Thymus (tissue), 11 donors: ENCODE results near the gene KRTAP20-4. TPM values are rescaled to one million over a fixed set of nuclear protein-coding genes. Genes with fewer than 3 reads are reported as not detected.

Source experiments
- DNase-seq, 9 donors: peaks; one replicate each; pipeline ENCODE4 v3.0.0-alpha.2; 2013; ENCODE audit warnings: low spot score in 9 of 9, low read depth in 6 of 9, missing footprints in 1 of 9
- H3K27ac ChIP-seq, 2 donors: one replicate each; pipeline ENCODE4 v1.5.1; 2013; ENCODE audit warnings: control low read depth in 1 of 2, low read depth in 1 of 2, low read length in 1 of 2, mild to moderate bottlenecking in 1 of 2, moderate library complexity in 1 of 2
- H3K27me3 ChIP-seq, 2 donors: one replicate each; pipeline ENCODE4 v1.5.1; 2013; ENCODE audit warnings: low read length in 1 of 2; ENCODE audit not compliant: control insufficient read depth in 2 of 2, insufficient read depth in 1 of 2
- H3K36me3 ChIP-seq, 2 donors: one replicate each; pipeline ENCODE4 v1.5.1; 2013; ENCODE audit warnings: low read length in 1 of 2, mild to moderate bottlenecking in 1 of 2, moderate library complexity in 1 of 2; ENCODE audit not compliant: control insufficient read depth in 2 of 2, insufficient read depth in 2 of 2
- H3K4me1 ChIP-seq, 2 donors: one replicate each; pipeline ENCODE4 v1.5.1; 2013; ENCODE audit warnings: low read length in 2 of 2; ENCODE audit not compliant: control insufficient read depth in 2 of 2, insufficient read depth in 2 of 2
- H3K4me3 ChIP-seq, 2 donors: one replicate each; pipeline ENCODE4 v1.5.1; 2013; ENCODE audit warnings: low read length in 2 of 2, control low read depth in 1 of 2, mild to moderate bottlenecking in 1 of 2
- H3K9me3 ChIP-seq, 2 donors: one replicate each; pipeline ENCODE4 v1.5.1; 2013; ENCODE audit warnings: low read length in 1 of 2, mild to moderate bottlenecking in 1 of 2; ENCODE audit not compliant: control insufficient read depth in 2 of 2, insufficient read depth in 1 of 2
- WGBS: extraction: QIAGEN DNeasy Blood & Tissue Kit; methylation state at CpG from one replicate; pipeline ENCODE4 v1.1.7; 2013; 5-methylcytosine and 5-hydroxymethylcytosine counted together
- polyA plus RNA-seq: library from polyadenylated mRNA; stranded (reverse); fragments of 200-250 nt; gene quantifications from one replicate; pipeline ENCODE4 v1.2.3, GENCODE V29; 2013
- total RNA-seq: library from RNA; stranded (reverse); fragments of 120-200 nt; gene quantifications from one replicate; pipeline ENCODE4 v1.2.4, GENCODE V29; 2013
- donor health status: healthy.

The KRTAP20-4 gene
- total and polyA plus RNA-seq, 2 donors: not detected

DNA sequence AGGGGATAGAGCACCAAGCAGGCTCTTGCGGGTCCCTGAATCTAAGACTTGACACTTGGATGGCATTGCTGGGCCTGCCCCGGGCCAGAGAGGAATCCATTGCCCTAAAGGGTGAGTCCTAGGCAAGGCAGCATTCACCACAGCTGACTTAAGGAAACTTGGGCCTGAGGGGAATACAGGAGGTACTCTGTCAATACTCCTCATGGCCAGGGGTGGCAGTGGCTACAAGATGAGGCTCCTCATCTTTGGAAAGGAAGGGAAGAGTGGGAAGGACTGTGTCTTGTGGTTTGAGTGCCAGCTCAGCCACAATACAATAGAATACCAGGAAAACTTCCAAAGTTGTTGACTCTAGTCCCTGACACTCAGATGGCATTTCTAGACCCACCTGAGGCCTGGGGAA is 14.5 kb upstream of the KRTAP20-4 start:
- Histone ChIP-seq H3K36me3 (no peaks in the 10 kb centered on the region), H3K4me3 (no peak overlapping the region), H3K27me3 (no peaks in the 10 kb centered on the region), H3K27ac (no peak overlapping the region), H3K4me1 (no peaks in the 10 kb centered on the region), H3K9me3 (no peaks in the 10 kb centered on the region)
- DNase-seq: no peak
- 95% methylated on average over 2 of the region's 2 CpGs for WGBS

DNA sequence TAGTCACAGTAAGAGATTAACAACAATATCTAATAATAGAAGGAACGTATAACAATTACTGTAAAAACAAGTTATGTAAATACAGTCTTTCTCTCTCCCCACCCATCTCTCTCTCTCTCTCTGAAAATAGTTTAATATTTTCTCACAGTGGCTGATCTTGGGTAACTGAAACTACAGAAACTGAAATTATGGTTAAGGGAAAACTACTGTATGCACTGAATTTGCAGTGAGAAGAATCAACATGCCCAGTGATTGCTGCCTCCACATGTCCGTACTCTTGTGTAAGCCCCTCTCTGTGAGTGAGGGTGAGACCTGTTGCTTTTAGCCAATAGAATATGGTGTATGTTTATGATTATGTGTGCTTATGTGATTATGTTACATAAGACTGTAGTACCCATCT is 8.3 kb upstream of the KRTAP20-4 start:
- no peaks in the 10 kb centered on the region for H3K36me3 ChIP-seq
- 92% methylated on average over 2 of the region's 2 CpGs for WGBS
- H3K4me3 ChIP-seq: no peak overlapping the region
- no peaks in the 10 kb centered on the region for H3K4me1 ChIP-seq
- DNase-seq: no peak
- H3K9me3 ChIP-seq: peaks cover 0 to 3% of the 10 kb centered on the region in 2 donors
- no peaks in the 10 kb centered on the region for H3K27me3 ChIP-seq
- no peak overlapping the region for H3K27ac ChIP-seq

DNA sequence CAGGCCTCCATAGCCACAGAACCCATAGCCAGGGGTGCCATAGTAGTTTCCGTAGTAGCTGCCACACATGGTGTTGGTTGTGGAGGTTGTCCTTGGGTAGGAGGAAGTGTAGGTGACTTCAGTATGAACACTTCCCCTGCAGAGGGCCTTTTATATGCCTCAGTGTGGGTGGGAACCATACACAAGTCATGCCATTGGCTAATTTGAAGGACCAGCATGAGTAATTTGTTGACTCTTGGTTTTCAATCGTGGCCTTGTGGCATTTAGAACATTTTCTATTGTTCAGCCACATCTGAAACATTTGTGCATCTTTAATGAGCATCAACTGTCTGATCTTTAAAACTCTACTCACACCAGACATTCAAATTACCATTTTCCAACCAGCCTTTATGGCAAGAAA is 6.6 kb upstream of the KRTAP20-4 start, which contains the start of gene KRTAP6-1:
Gene KRTAP6-1 (minus strand): TSS at position 95 of the 400 bp plus-strand sequence. CDS start 26 bp downstream, at position 69.
- DNase-seq: no peak
- Histone ChIP-seq H3K36me3 (no peaks in the 10 kb centered on the region), H3K27ac (no peak within 1 kb of the TSS), H3K9me3 (peaks cover 0 to 3% of the 10 kb centered on the region in 2 donors), H3K27me3 (no peaks in the 10 kb centered on the region), H3K4me3 (no peak within 1 kb of the TSS), H3K4me1 (no peaks in the 10 kb centered on the region)
- 80% methylated on average over 2 of the region's 2 CpGs for WGBS

DNA sequence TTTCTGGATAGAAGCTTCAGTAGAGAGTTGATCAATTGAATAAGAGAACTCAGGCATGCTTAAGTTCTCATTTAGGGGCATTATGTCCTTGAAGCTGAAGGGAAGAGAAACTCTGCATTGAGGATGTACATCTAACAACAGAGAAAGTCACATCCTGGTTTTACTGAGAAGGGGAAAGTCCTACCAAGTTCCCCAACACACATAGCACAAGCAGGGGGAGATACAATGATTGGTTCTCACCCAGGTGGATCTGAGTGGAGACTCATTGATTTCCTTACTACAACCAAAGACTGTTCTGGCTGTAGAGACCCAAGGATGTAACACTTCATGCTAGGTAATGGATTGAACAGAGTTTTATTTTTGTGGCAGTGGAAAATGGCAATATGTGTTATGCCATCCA is 5.2 kb upstream of the KRTAP20-4 start:
- Histone ChIP-seq H3K4me3 (no peak overlapping the region), H3K36me3 (no peaks in the 10 kb centered on the region), H3K27me3 (no peaks in the 10 kb centered on the region), H3K27ac (no peak overlapping the region), H3K4me1 (no peaks in the 10 kb centered on the region), H3K9me3 (peaks cover 0 to 3% of the 10 kb centered on the region in 2 donors)
- no peak for DNase-seq

DNA sequence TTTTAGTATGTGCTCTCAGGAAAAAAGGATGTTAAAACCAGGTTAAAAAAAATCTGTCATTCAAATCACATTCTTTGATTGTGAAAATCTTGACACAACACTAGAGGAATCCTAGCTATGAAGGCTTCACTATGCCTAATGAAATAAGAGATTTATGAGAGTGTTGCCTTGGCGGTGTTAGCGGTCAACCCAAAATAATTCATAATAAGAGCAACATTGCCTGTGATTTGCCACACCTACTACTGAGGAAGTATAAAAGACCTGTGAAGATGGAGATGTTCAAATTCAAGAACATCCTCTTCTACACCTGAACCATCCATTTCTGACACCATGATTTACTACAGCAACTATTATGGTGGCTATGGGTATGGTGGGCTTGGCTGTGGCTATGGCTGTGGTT is 4.3 kb upstream of the KRTAP20-4 start, which contains the start of gene KRTAP20-1:
Gene KRTAP20-1 (plus strand): TSS at position 301 of the 400 bp plus-strand sequence. CDS start 30 bp downstream, at position 331.
- DNase-seq: no peak
- no peak within 1 kb of the TSS for H3K4me3 ChIP-seq
- H3K36me3 ChIP-seq: no peaks in the 10 kb centered on the region
- peaks cover 0 to 3% of the 10 kb centered on the region in 2 donors for H3K9me3 ChIP-seq
- H3K27ac ChIP-seq: no peak within 1 kb of the TSS
- H3K4me1 ChIP-seq: no peaks in the 10 kb centered on the region
- no peaks in the 10 kb centered on the region for H3K27me3 ChIP-seq
- 98% methylated on average over 2 of the region's 2 CpGs for WGBS

DNA sequence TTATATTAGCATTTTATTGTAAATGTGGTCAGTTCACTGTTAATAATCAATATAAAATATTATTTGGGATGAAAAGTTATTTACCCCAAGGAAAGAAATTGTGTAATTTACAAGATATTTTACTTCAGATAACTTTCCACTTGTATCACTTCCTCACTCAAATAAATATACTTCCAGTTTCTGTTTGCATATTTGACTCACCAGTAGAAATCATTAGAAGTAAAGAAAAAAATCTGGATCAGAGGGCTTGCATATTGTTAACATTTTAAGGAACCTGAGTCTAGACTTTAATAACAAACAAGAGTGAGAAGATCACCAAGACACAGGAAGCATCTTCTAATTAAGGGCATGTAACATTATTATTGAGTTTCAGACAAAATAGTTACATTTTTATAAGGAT is 347 bp upstream of the KRTAP20-4 start:
- H3K36me3 ChIP-seq: no peaks in the 10 kb centered on the region
- no peaks in the 10 kb centered on the region for H3K27me3 ChIP-seq
- DNase-seq: no peak
- no peak overlapping the region for H3K4me3 ChIP-seq
- peaks cover 0 to 3% of the 10 kb centered on the region in 2 donors for H3K9me3 ChIP-seq
- H3K4me1 ChIP-seq: no peaks in the 10 kb centered on the region
- no peak overlapping the region for H3K27ac ChIP-seq

DNA sequence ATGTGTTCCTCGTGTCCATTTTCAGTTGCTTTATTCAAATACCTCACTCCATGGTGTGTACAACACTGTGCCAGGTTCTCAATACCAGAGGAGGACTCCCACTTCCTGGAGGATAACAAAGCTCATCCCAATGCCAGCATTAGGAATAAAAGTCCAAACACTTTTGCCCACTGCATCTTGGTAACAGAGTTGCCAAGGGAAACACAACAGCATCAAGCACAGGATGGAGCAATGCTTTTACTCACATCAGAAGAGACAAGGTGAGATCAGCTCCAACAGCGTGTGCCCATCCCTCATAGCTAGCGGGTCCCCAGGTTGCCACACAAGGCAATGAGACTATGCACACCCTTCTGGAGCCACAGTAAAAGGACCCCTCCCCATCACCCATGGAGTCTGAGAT is 2.9 kb downstream of the KRTAP20-4 start:
- H3K9me3 ChIP-seq: peaks cover 0 to 7% of the 10 kb centered on the region in 2 donors
- H3K27me3 ChIP-seq: no peaks in the 10 kb centered on the region
- H3K27ac ChIP-seq: no peak overlapping the region
- DNase-seq: no peak
- no peak overlapping the region for H3K4me3 ChIP-seq
- WGBS: 97% methylated on average over 3 of the region's 3 CpGs
- no peaks in the 10 kb centered on the region for H3K36me3 ChIP-seq
- no peaks in the 10 kb centered on the region for H3K4me1 ChIP-seq

DNA sequence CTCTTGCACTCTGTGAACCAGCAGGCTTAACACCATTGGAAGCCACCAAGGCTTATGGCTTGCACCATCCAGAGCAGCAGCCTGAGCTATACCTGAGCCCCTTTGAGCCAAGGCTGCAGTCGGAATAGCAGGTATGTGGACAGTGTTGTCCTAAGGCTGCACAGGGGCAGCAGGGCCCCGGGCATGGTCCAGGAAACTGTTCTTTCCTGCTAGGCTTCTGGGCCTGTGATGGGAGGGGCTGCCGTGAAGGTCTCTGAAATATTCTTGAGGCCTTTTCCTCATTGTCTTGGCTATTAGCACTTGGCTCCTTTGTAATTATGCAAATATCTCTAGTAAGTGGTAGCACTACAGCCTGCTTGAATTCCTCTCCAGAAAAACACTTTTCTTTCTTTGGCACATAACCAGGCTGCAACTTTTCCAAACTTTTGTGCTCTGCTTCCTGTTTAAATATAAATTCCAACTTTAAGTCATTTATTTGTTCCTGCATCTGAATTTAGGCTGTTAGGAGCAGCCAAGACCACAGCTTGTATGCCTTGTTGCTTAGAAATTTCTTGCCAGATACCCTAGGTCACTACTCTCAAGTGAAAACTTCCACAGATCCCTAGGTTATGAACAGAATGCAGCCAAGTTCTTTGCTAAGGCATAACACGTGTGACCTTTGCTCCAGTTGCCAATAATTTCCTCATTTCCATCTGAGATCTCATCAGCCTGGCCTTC is 5.2 kb downstream of the KRTAP20-4 start:
- no peaks in the 10 kb centered on the region for H3K36me3 ChIP-seq
- WGBS: 83% methylated on average over 4 of the region's 4 CpGs
- H3K4me3 ChIP-seq: no peak overlapping the region
- peaks cover 0 to 7% of the 10 kb centered on the region in 2 donors for H3K9me3 ChIP-seq
- no peaks in the 10 kb centered on the region for H3K27me3 ChIP-seq
- no peak overlapping the region for H3K27ac ChIP-seq
- no peak for DNase-seq
- H3K4me1 ChIP-seq: no peaks in the 10 kb centered on the region

DNA sequence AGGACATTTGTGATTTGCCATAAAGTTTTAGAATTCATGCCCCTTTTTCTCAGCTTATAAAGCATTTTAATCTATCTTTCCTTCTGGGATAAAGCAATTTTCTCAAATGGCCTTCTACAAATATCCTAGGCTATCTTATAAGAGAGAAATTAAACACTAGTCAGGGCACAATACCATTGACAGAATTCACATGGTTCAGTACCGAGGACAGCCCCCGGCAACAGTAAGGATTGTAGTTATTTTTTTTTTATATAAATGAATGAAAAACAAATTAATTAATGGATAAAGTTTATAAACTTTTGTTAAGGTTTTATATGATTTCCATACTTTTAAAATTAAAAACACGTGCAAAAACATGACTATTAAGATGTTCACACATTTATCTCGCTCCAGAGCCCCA is 7.7 kb downstream of the KRTAP20-4 start:
- peaks cover 0 to 7% of the 10 kb centered on the region in 2 donors for H3K9me3 ChIP-seq
- H3K27ac ChIP-seq: no peak overlapping the region
- no peak overlapping the region for H3K4me3 ChIP-seq
- no peaks in the 10 kb centered on the region for H3K4me1 ChIP-seq
- WGBS: 83% methylated on average over 4 of the region's 4 CpGs
- no peaks in the 10 kb centered on the region for H3K36me3 ChIP-seq
- no peaks in the 10 kb centered on the region for H3K27me3 ChIP-seq
- DNase-seq: no peak
